NCI-H82 treated with DMSO at 0.1 percent for 48 hours (cell line): ENCODE results near the gene ARIH1.

ENCODE experiments used
- DNase-seq: peaks from one replicate; lab custom pipeline; 2025; ENCODE audit not compliant: unreplicated experiment; lab: John Stamatoyannopoulos, UW

The ARIH1 gene

DNA sequence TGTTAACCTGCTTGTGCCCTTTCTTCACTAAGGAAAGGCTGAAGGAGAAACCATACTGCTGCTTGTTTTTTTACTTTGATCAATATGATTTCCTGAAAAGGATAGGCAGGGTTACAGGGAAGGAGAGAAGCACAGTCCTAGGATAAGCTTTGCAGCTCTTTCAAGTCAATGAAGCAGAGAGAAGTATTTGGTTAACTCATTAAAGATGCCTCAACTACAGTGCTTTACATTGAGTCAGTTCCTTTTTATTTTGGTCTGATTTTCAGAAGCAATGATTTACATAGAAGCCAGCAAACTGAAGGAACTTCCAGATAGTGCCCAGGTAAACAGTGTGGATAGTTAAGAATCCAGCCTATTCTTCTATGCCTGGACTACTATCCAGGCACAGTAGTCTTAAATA is 64.8 kb downstream of the ARIH1 start:
- DNase-seq, result no peak

- no peak for DNase-seq
Observed at GRCh38 chr15:72540606-72541237, 66.6 kb downstream of the ARIH1 start.

DNA sequence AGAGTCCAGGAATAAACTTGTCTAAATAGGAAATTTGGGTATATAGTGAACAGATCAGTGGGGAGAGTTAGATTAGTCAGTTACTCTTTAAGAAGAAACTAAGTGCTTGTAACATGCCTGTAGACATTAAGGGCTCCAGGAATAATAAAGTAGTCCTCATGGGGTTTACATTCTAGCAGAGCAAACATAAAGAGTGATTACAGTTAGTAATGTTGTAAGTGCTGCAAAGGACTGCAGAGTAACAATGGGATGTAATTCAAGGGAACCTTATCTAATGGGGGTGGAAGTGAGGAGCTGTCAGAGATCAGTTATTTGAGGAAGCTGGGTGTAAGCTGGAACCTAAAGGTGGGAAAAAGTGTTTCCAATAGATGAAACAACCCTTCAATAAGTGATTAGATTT is 67.5 kb downstream of the ARIH1 start:
- DNase-seq, result no peak

DNA sequence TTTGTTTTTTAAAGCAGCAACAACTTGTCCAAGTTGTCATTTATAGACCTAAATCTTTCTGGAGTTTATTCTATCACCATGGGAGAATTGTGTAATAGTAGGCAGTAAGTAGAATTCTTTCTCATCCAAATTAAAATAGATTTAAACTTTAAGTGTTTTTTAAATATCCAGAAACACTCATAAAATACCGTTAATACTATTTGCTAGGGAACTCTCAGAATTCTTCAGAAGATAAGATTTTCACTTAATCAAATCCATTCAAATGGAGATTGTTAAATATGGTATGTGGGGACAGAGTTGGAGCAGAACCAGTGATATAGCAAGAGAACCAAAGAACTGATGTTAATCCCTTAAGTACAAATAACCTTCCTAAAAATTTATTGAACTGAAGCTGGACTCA is 71.0 kb downstream of the ARIH1 start:
- no peak for DNase-seq

GRCh38 chr15:72554471-72555425 is 80.6 kb downstream of the ARIH1 start:
- no peak for DNase-seq

DNA sequence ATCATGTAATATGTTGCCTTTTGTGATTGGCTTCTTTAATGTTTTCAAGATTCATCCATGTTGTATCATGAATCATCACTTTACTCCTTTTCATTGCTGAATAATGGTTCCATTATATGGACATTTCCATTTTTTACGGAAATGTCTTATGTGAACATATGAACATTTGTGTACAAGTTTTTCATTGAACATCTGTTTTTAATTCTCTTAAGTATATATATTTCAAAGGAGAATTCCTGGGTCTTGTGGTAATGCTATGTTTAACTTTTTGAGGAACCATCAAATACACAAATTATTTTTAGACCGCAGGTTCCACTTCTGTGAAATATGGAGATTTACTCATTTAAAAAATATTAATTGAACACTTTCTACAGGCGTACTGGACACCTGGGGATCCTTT is 85.7 kb downstream of the ARIH1 start:
- no peak for DNase-seq

DNA sequence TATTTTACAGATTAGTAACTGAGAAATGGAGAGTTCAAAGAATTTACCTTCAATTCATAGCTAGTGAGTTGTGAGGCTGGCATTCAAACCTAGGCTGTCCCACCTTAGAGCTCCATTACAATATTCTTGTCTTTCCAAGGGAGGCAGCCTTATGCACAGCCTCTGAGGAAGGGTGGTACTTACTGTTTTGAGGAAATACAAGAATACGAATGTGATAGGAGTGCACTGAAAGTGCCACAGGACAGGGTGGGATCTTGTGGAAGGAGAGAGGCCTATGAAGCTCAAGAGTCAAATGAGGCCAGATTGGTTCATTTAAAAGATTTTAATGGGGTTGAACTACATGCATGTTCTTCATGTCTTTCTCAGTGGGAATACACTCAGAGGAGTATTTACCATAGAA is 86.3 kb downstream of the ARIH1 start:
- DNase-seq, result no peak

- DNase-seq, result no peak
Observed at GRCh38 chr15:72562386-72562785, 88.3 kb downstream of the ARIH1 start.

GRCh38 chr15:72562878-72563277 is 88.7 kb downstream of the ARIH1 start:
- no peak for DNase-seq

DNA sequence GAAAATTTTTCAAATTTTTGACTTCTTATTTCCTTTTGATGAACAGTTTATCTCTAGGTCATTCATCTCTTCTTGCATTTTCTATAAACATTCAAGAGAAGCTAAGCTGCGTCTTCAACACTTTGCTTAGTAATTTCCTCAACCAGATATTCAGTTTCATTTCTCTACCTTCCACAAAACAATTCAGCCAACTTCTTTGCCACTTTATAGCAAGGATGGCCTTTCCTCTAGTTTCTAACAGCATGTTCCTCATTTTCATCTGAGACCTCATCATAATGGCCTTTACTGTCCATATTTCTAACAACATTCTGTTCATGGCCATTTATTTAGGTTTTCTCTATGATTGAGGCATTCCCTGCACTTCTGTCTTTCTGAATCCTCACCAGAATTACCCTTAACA is 90.0 kb downstream of the ARIH1 start:
- DNase-seq, result no peak

GRCh38 chr15:72566973-72567372 is 92.8 kb downstream of the ARIH1 start:
- DNase-seq, result peak; percentile 55

- DNase-seq, result no peak
Observed at GRCh38 chr15:72570059-72570458, 95.9 kb downstream of the ARIH1 start.

DNA sequence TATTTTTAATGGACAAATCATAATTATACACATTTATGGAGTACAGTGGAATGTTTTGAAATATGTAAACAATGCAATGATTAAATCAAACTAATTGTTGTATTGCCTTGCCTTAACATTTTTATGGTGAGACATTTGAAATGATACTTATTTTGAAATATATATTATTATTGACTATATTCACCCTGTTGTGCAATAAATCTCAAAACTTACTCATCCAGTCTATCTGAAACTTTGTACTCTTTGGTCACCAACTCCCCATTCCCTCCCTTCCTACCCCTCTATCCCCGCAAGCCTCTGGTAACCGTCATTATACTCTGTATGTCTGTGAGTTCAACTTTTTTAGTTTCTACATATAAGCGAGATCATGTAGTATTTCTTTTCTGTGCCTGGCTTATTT is 105.7 kb downstream of the ARIH1 start:
- no peak for DNase-seq

- DNase-seq, result no peak
Observed at GRCh38 chr15:72584006-72584405, 109.9 kb downstream of the ARIH1 start.

DNA sequence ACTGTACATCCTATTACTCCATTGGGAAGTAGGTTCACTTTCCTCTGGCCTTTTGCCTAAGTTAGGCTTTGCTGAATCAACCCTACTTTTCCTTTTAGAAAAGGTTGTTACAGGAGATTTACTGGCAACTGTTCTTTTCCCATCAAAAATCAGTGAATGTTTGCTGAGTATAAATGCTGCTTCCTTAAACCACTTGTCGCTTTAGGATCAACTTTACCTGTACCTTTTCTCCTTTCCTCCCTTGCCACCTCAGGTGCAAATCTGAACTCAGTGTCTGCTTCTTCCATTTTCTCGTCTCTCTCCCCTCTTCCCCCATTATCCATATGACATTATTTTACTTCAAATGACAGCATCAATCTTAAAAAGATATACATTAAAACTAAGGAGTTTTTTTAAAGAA is 110.9 kb downstream of the ARIH1 start:
- DNase-seq, result no peak

GRCh38 chr15:72585476-72586058 is 111.4 kb downstream of the ARIH1 start:
- DNase-seq, result no peak

GRCh38 chr15:72588096-72588495 is 114.0 kb downstream of the ARIH1 start:
- no peak for DNase-seq

DNA sequence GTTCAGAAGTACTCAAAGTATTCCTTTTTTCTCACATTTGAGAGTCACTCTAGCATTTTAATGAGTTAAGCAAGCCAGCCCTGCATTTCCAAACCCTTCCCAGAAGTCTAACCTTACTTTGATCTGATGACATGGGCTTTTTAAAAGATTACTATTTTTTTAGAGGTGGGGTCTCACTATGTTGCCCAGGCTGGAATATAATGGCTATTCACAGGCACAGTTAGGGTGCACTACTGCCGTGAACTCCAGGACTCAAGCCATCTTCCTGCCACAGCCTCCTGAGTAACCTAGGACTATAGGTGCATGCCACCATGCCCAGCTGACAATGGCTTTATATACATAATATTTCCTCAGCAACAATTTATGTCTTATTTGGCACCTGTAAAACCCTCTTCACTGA is 116.3 kb downstream of the ARIH1 start:
- DNase-seq, result no peak

- no peak for DNase-seq
Observed at GRCh38 chr15:72591361-72591760, 117.2 kb downstream of the ARIH1 start.

DNA sequence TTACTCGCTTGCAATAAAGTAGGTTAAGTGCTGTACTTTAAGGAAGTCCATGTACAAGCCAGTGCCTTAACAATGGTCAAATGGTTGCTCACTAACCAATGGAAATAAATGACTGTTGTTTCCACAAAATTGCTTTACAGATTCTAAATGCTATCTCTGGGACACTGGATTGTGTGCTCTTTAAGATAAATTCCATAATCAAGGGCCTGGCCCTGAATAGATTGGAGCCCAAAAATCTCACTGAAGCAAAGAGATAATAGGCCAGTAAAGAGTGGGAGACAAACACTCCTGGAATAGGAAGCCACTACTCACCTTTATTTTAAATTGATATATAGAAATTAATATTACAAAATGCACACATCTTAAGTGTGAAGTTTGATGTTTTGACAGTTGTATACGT is 118.0 kb downstream of the ARIH1 start:
- no peak for DNase-seq

GRCh38 chr15:72592676-72593075 is 118.5 kb downstream of the ARIH1 start:
- DNase-seq, result no peak

- DNase-seq, result no peak
Observed at GRCh38 chr15:72593838-72594237, 119.7 kb downstream of the ARIH1 start.
